GM13977 (cell line): ENCODE measurements around the gene MUC6.

ENCODE experiments used
- DNase-seq: peaks from one replicate; pipeline ENCODE4 v3.0.0; 2012; ENCODE audit warnings: low spot score
- in situ Hi-C: fragments of 300-500 bp; cut with MboI; formaldehyde crosslinking; loops from one replicate; pipeline ENCODE4 v1.12.0; 2022; ENCODE audit warnings: low sequenced_read_pairs, low pct_unique_long_range_greater_than_20kb, mixed read lengths, inconsistent platforms; ENCODE audit not compliant: unreplicated experiment
- TF ChIP-seq, protein P1 (sequence below): IDR thresholded peaks from 2 replicates; pipeline ENCODE4 v1.5.1; 2012; ENCODE audit warnings: mild to moderate bottlenecking, control low read depth; ENCODE audit not compliant: insufficient read depth; ENCODE audit errors: extremely low read depth, missing control alignments

Gene MUC6, protein sequence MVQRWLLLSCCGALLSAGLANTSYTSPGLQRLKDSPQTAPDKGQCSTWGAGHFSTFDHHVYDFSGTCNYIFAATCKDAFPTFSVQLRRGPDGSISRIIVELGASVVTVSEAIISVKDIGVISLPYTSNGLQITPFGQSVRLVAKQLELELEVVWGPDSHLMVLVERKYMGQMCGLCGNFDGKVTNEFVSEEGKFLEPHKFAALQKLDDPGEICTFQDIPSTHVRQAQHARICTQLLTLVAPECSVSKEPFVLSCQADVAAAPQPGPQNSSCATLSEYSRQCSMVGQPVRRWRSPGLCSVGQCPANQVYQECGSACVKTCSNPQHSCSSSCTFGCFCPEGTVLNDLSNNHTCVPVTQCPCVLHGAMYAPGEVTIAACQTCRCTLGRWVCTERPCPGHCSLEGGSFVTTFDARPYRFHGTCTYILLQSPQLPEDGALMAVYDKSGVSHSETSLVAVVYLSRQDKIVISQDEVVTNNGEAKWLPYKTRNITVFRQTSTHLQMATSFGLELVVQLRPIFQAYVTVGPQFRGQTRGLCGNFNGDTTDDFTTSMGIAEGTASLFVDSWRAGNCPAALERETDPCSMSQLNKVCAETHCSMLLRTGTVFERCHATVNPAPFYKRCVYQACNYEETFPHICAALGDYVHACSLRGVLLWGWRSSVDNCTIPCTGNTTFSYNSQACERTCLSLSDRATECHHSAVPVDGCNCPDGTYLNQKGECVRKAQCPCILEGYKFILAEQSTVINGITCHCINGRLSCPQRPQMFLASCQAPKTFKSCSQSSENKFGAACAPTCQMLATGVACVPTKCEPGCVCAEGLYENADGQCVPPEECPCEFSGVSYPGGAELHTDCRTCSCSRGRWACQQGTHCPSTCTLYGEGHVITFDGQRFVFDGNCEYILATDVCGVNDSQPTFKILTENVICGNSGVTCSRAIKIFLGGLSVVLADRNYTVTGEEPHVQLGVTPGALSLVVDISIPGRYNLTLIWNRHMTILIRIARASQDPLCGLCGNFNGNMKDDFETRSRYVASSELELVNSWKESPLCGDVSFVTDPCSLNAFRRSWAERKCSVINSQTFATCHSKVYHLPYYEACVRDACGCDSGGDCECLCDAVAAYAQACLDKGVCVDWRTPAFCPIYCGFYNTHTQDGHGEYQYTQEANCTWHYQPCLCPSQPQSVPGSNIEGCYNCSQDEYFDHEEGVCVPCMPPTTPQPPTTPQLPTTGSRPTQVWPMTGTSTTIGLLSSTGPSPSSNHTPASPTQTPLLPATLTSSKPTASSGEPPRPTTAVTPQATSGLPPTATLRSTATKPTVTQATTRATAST (N-terminal part only)

DNA sequence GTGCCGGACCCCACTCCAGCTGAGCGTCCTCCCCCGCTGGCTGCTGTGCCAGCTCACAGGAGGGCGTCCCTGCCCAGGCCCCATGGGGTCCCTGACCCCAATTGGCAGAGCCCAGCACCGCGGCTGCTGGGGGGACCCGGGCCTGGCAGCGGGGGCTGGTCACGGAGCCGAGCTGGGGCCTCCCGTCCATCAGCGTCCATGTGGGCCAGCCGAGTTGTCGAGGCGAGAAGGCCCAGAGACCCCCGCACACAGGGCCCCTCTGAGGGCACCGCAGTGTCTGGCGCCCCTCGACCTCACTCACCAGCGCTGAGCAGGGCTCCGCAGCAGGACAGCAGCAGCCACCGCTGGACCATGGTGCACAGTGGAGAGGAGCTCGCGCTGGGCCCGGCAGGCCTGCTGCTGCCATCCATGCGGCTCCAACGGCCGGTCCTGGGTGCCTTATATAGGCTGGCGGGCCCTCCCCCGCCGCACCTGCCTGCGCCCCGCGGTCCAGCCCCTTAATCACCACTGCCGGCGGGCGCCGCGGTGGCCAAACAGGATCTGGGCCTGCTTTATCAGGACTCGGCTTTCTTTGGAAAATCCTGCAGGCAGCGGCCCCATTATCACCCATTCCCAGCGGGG, at the start of gene MUC6:
TSS of gene MUC6 (minus strand) at position 416 of the 621 bp plus-strand sequence. CDS start at position 353, 63 bp downstream.
- in situ Hi-C loops = no loop called here
- TF ChIP-seq, protein P1, sequence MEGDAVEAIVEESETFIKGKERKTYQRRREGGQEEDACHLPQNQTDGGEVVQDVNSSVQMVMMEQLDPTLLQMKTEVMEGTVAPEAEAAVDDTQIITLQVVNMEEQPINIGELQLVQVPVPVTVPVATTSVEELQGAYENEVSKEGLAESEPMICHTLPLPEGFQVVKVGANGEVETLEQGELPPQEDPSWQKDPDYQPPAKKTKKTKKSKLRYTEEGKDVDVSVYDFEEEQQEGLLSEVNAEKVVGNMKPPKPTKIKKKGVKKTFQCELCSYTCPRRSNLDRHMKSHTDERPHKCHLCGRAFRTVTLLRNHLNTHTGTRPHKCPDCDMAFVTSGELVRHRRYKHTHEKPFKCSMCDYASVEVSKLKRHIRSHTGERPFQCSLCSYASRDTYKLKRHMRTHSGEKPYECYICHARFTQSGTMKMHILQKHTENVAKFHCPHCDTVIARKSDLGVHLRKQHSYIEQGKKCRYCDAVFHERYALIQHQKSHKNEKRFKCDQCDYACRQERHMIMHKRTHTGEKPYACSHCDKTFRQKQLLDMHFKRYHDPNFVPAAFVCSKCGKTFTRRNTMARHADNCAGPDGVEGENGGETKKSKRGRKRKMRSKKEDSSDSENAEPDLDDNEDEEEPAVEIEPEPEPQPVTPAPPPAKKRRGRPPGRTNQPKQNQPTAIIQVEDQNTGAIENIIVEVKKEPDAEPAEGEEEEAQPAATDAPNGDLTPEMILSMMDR = no peak
- DNase-seq = no peak

GRCh38 chr11:1085440-1086170, 49.1 kb upstream of the MUC6 start:
- in situ Hi-C loops = no loop called here
- TF ChIP-seq, protein P1 = no peak
- DNase-seq = no peak

DNA sequence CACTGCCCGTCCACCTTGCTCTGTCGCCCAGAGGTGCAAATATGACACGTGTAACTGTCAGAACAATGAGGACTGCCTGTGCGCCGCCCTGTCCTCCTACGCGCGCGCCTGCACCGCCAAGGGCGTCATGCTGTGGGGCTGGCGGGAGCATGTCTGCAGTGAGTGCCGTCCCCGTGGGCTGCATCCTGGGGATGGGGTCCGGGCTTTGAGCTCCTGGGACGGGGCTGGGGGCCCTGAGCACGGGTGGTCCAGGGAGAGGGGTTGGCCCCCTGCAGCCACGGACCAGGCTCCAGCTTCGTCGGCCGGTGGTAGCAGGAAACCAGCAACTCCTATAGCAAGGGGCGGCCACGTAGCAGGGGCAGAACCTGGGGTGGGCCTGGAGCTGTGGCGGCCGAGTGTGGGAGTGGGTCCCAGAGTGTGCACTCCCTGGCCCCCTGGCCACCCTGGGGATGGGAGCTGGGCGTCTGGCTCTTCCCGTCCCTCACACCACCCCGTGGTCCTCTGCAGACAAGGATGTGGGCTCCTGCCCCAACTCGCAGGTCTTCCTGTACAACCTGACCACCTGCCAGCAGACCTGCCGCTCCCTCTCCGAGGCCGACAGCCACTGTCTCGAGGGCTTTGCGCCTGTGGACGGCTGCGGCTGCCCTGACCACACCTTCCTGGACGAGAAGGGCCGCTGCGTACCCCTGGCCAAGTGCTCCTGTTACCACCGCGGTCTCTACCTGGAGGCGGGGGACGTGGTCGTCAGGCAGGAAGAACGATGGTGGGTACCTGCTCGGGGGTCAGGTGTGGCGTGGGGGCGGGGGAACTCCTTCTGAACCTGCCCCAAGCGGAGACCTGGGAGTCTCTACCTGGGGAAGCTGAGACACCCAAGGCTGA, 48.3 kb upstream of the MUC6 start:
- TF ChIP-seq, protein P1 = no peak
- DNase-seq = no peak
- in situ Hi-C loops = no loop called here

DNA sequence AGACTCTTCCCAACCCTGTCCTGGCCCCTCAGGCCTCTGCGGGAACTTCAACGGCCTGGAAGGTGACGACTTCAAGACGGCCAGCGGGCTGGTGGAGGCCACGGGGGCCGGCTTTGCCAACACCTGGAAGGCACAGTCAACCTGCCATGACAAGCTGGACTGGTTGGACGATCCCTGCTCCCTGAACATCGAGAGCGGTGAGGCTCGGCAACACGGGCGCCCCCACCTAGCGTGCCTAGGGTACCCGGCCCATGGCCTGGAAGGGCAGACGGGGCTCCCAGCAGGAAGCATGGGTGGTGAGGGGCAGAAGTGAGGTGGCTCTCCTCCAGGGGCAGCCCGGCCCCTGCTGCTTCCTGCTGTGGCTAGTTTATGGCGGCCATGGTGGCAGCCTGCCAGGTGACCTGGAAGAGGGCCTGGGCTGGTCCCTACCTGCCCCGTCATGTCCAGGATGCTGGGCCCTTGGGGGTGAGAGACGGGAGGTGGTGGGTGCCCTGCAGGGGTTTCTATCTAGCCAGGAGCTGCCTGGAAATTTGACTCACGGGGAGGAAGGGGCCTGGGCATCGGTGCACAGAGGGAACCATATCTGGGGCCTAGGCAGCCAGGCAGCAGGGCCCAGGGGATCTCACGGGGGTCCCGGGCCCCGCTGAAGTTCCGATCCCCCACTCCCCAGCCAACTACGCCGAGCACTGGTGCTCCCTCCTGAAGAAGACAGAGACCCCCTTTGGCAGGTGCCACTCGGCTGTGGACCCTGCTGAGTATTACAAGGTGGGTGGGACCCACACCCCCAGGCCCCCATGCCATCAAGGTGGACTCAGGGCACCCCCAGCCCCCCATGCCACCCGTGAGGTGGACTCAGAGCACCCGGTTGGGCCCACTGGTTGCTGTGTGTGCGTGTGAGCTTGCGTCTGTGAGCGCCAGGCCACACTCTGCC, 47.4 kb upstream of the MUC6 start:
- DNase-seq = no peak
- TF ChIP-seq, protein P1 = no peak
- in situ Hi-C loops = no loop called here
